Stimulated activated CD4-positive, alpha-beta T cell treated with anti-CD3 and anti-CD28 coated beads, TNF-alpha, amount 100 ng/mL, for 4 hours (primary cell): ENCODE results near the gene SGF29.
"Not testable (repeated sequence)": the region's sequence is repeated elsewhere in the genome, so short reads cannot be mapped to it uniquely, and the experiment has no call there.

Experiments used
- DNase-seq, 3 experiments: peaks; one replicate each; pipeline ENCODE4 v3.0.0-alpha.2; 2020; ENCODE audit warnings: low read depth in 3 of 3

The SGF29 gene

GRCh38 chr16:28566233-28566925, 12.7 kb downstream of the SGF29 start:
- not testable (repeated sequence) for DNase-seq

DNA sequence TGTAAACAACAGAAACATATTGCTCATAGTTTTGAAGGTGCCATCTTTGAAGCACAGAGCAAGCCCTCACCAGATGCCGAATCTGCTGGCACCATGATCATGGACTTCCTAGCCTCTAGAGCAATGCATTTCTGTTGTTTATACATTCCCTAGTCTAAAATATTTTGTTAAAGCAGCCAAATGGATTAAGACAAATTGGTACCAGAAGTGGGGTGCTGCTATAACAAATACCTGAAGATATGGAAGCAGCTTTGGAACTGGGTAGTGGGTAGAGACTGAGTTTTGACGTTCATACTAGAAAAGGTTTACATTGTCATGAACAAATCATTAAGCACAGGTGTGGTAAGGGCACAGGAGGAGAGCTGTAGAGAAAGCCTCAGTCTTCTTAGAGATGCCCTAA, 13.6 kb downstream of the SGF29 start:
- no peak for DNase-seq

GRCh38 chr16:28569021-28569420, 15.3 kb downstream of the SGF29 start:
- no peak for DNase-seq

DNA sequence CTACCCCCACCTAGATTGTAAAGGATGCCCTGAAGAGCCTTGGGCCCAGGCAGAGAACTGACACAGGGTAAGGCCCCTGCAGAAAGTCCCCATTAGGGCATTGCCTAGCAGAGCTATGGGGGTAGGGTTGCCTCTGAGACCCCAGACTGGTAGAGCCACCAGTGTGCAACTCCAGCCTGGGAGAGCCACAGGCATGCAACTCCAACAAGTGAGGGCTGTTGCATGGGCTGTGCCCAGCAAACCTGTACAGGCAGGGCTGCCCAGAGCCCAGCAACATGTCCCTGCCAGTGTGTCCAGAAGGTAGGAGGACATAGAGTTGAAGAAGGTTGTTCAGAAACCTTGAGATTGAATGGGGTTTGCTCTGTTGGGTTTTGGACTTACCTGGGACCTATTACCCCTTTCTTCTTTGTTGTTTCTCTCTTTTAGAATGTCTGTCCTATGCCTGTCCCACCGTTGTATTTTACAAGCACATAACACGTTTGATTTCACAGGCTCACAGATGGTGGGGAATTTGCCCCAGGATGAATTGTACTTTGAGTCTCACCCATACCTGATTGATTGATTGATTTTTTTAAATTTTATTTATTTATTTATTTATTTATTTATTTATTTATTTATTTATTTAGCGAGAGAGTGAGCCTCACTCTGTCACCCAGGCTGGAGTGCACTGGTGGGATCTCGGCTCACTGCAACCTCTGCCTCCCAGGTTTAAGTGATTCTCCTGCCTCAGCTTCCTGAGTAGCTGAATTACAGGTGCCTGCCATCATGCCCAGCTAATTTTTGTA, 16.4 kb downstream of the SGF29 start:
- no peak for DNase-seq

DNA sequence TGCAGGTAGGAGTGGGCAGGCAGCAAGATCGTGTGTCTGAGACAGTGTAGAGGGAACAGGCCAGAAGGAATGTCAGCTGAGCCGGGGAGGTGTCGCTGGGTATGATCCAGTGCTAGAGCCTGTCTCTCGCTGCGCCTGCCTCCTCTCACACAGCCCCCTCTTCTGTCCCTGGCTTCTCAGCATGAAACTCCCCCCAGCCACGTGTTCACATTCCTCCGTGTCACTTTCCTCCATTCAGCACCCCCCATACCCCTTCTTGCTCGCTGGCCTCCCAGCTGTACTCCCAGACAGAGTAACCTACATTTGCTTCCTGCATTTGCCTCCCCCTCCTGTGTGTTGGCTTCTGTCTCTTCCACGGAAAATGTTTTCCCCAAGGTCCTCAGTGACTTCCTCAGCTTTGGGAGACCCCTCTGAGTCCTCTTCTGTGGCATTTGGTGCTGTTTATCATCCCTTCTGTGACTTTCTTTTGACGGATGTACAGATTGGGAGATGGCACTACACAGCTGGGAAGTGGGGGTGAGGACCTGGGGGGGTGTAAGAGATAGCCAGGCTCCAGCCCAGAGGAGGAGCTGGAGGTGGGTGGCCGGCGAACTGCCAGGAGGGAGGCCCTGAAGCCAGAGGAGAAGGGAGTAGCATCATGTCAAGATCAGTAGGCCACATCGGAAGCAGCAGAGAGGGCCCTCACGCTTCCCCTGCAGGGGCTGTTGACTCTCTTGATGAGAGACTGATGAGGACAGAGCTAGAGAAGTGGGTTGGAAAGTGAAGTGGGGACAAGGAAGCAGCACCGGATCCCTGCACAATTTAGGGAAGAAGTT, 19.2 kb downstream of the SGF29 start:
- DNase-seq, result no peak

DNA sequence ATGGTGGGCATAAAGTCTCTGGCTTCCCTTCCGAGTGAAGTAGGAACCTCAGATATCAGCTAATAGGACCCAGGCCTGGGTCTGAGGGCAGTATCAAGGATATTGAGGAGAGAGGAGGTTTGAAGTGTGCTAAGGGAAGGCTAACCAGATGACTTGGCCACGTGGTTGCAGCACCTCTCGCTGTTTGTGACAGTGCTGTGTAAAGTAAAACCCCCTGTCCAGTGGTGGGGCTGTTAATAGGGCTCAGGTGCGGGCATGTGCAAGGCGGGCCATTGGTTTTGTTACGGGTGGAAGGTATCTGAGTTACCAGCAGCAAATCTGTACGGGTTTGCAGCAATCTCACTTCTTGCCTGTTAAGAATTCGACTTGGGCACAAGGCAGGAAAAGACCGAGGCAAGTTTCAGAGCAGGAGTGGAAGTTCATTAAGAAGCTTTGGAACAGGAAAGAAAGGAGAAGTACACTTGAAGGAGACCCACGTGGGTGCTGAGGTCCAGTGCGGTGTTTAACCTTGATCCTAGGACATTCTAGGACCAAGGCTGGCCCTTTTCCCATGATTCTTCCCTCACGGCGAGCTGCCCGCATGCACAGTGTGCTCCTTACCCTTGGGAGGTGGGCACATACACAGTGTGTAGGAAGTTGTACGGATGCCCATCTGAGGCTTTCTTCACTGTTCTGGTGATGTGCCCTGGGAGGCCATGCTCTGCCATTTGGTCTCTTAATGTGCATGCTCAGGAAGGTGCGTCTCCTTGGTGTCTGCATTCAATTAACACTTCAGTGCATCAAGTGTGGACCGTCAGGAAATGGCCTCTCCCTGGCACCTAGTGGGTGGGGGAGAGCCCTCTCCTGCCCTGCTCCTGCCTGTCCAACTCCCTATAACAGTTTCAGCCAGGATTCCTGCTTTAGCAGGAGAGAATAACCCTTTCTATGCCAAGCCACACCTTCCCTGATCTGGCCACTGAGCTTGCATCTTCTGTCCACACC, 20.3 kb downstream of the SGF29 start:
- no peak for DNase-seq

DNA sequence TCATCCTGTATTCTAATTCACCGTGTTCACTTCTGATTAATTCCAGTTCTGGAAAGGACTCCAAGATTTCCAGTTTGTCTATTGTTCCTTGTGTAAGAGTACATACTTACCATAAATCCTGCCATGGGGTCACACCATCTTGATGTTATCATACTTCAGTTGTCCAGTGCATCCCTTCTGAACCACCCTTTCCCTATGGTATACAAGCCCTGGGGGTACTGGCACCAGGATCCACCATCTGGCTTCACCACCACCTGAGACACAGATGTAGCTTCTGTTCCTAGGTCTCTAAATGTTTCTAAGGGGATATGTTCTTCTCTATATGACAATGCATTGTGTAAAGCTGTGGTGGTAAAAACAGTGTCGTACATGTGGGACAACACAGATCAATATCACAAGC, 21.2 kb downstream of the SGF29 start:
- DNase-seq, result no peak

GRCh38 chr16:28575446-28576109, 21.9 kb downstream of the SGF29 start:
- DNase-seq, result no peak

DNA sequence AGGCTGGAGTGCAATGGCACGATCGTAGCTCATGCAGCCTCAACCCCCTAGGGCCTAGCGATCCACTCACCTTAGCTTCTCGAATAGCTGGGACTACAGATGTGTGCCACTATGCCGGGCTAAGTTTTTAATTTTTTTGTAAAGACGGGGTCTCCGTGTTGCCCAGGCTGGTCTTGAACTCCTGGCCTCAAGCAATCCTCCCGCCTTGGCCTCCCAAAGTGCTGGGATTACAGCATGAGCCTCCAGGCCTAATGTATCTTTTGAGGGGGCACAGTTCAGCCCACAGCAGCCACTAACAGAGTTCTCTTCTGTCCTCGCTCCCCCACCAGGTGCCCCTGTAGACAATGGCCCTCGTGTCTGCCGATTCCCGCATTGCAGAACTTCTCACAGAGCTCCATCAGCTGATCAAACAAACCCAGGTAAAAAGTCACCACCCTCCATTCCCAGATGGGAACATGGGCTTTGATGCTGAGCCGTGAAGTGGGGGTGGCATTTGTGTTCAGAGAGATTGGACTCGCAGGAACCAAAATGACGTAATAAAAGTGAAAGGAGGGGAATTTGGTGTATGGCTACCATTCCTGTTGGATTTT, 27.1 kb downstream of the SGF29 start:
- DNase-seq, result no peak

GRCh38 chr16:28585674-28586073, 32.0 kb downstream of the SGF29 start:
- no peak for DNase-seq

DNA sequence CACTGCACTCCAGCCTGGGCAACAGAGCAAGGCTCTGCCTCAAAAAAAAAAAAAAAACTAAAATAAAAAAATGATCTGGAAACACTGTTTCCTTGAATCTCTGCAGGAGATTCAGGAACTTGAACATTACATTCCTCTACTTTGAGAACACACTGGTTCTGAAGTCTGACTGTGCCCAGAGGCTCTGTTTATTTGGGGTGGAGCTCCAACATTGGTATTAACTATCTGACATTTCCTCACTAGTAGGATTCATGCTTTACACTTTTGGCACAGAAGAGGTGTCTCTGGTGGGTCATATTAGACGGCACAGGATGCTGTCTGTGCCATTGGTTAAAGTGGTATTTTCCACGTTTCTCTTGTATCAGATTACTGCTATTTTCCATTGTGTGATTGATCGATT, 32.7 kb downstream of the SGF29 start:
- DNase-seq, result no peak

DNA sequence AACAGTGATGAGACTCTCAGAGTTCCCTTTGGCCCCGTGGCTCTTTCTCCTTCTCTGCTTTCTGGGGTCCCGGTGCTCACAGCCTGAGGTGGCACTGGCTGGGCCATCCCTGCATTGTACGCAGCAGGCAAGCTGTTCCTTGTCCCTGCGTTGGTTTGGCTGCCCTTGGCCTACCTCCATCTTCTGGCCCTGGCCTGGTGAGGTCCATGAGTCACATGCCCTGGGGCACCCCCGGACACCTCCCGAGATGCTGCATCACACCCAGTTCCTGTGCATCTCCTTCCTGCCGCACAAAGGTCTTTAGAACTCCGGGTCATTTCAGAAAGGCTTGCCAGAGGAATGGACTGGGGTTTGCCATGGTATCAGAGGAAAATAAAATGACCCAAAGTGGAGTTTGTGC, 33.7 kb downstream of the SGF29 start:
- DNase-seq, result no peak

DNA sequence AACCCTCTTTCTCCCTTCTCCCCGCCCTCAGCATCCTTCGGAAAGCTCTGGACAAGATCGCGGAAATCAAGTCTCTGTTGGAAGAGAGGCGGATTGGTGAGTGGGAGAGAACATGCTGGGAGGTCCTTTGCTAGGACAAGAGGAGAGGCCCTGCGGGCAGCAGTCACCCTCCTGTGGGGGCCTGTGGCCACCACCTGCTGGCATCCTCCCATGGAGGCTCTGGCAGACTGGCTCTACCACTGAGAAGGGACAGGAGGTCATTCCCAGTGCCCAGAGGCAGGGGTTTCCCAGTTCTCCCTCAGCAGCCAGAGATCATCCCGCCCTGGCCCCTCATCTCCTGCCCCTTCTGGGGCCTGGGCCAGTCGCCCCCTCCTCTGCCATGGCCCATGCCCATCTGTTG, 35.3 kb downstream of the SGF29 start:
- DNase-seq, result no peak

GRCh38 chr16:28589930-28590329, 36.2 kb downstream of the SGF29 start:
- no peak for DNase-seq

DNA sequence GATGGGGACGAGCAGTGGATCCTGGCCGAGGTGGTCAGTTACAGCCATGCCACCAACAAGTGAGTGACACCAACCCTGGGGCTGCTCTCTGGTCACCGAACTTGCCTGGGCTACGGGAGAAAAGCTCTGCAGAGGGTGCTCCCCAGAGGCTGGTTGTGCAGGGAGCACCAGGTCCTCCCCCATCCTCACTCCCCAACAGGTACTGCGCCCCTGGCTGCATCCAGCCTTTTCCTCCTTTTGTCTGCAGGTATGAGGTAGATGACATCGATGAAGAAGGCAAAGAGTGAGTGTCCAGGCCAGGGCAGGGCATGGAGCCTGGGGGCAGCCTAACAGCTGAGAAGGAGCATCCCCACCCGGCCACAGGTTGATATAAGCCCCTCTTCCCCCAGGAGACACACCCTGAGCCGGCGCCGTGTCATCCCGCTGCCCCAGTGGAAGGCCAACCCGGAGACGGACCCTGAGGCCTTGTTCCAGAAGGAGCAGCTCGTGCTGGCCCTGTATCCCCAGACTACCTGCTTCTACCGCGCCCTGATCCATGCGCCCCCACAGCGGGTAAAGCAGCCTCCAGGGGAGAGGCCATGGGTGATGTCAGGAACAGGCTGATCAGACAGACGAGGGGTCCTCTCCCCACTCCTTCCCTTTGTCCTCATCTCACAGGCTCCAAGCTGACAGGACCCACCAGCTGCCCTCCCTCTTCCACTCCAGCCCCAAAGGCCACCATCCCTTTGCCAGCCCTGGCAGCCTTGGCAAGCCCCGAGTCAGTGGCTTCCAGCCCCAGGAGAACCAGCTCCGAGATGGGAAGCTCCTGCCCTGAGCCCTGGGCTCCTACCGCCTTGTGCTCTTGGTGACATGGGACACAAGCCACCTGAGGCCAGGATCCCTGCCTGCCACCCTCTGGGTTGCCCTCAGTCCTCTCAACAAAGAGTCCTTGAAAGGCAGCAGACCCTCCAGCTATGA, 36.9 kb downstream of the SGF29 start:
- no peak for DNase-seq

- no peak for DNase-seq
Observed at GRCh38 chr16:28591355-28591754, 37.6 kb downstream of the SGF29 start.

GRCh38 chr16:28592511-28592910, 38.8 kb downstream of the SGF29 start:
- no peak for DNase-seq

DNA sequence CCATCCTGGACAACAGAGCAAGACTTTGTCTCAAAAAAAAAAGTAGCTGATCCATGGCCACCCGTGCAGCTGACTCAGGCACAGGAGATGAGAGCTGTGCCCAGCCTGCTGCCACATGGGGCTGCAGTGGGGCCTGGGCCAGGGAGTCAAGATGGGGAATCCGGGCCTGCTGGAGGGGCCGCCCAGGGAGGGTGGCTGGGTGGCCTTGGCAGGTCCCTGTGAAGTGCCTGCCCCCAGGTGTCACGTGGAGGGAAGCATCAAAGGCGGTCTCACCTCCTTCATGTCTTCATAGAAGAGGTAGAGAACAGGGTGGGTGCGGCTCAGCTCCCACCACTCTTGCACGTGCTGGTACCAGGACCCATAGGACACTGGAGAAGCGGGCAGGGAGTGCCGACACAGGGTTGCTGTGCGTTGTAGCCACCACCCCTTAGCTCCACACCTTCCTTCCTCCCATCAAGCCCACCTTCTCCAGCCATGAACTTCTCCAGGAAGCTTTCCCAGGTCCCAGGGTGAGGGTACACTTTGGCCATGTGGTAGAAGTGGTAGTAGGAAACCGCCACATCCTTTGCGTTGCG, 39.3 kb downstream of the SGF29 start:
- no peak for DNase-seq

GRCh38 chr16:28595451-28595850, 41.7 kb downstream of the SGF29 start:
- not testable (repeated sequence) for DNase-seq
